ENCODE data around the gene TSSC4. TPM values are rescaled to one million over a fixed set of nuclear protein-coding genes. Genes with fewer than 3 reads are reported as not detected.
A peak's percentile ranks its signal among the peaks of the same experiment; 100 is the strongest.

The TSSC4 gene
- total RNA-seq, 8 experiments from 2014 or later: 34.1 to 51.2 (median 42.6) TPM

DNA sequence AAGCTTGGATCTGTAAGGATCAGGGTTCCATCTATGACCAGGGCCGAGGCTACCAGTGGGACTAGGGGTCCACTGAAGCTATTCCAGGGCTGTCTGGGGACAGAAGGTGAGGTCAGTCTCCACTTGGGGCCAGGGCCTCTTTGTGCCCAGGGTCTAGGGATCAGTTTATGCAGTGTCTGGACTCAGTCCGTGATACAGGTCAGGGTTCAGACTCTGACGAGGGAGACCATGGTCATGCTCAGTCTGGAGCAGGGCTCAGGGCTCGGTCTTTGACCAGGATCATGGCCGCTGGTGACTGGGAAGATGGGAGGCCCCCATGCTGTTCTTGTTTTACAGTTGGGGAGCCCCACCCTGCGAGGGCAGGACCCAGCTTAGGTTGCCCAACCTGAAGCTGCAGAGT is 11.8 kb downstream of the TSSC4 start:
- in situ Hi-C loops (cut with MboI; ENCODE audit: low pct_unique_long_range_greater_than_20kb in 2 of 9, low sequenced_read_pairs in 9 of 9, unreplicated experiment in 9 of 9): loop anchor here in 8 of 9 experiments (10.0 to 25.0 kb wide), 5 partner anchors 100 to 475 kb away; partner anchors contain the start of genes CDKN1C (in 2 of the 8), C11orf21 (in 1 of the 8) and TSPAN32 (in 1 of the 8)
- Histone ChIP-seq H3K4me1 (replicated peaks in 1 of 2) (peaks cover 38 to 49% of the 10 kb centered on the region in 2 donors), H3K4me3 (no peak overlapping the region), H3K27ac (peak overlapping the region in 1 of 2 donors; percentile 82)
- ATAC-seq (replicated peaks in 6 of 8): no peak
- 73 to 100% (median 100%) methylated on average over 1 to 3 of the region's 6 CpGs; no CpG with 5 or more reads in 5 of the 10 experiments for WGBS, 10 experiments

DNA sequence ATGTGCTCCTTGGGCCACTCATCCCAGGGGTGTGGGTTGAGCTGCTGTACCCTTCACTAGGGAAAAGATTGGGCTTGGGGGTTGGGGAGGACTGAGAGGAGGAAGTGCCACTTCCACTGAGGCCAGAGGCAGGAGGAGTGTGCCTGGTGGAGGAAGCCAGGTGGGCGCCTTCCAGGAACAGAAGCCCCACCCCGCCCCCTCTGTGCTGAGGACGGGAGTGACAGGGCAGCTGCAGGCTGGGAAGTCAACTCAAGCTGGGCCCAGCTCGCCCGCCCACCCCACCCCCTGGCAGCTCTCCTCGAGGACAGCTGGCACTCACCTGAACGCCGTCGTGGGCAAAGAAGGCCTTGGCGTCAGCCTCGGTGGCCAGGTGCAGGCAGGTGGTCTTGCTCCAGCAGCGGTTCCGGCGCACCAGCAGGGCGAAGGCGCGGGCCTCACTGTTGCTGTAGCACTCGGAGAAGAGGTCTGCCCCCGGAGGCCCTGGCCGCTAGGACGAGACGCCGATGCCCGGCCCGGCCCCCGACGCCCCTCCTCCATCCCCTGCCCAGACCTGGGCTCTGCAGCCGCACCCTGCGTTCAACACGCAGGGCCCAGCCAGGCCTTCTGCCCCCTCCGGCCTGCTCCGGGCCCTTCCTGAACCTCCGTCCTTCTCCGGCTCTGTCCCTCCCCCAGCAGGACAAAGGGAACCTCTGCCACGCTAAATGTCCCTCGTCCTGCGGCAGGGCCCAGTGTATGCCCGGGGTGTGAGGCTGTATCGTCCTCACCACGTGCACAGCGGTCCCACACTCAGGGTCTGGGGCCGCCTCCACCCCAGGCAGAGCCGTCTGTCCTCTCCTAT is 13.4 kb downstream of the TSSC4 start:
- Histone ChIP-seq H3K4me3 (no peak overlapping the region), H3K27ac (no peak overlapping the region), H3K4me1 (replicated peaks in 1 of 2) (peaks cover 27 to 33% of the 10 kb centered on the region in 2 donors)
- in situ Hi-C loops (cut with MboI; ENCODE audit: low pct_unique_long_range_greater_than_20kb in 2 of 9, low sequenced_read_pairs in 9 of 9, unreplicated experiment in 9 of 9): loop anchor here in 8 of 9 experiments (10.0 to 25.0 kb wide), 5 partner anchors 102 to 473 kb away; partner anchors contain the start of genes CDKN1C (in 2 of the 8), C11orf21 (in 1 of the 8) and TSPAN32 (in 1 of the 8)
- ATAC-seq (replicated peaks in 6 of 8): no peak
- WGBS, 10 experiments: 37 to 87% methylated on average over 2 to 6 of the region's 43 CpGs; no CpG with 5 or more reads in 8 of the 10 experiments

- ATAC-seq (replicated peaks in 6 of 8): no peak
- H3K4me3 ChIP-seq: no peak overlapping the region
- WGBS, 10 experiments: 40 to 100% methylated on average over 1 of the region's 35 CpGs; no CpG with 5 or more reads in 8 of the 10 experiments
- no peak overlapping the region for H3K27ac ChIP-seq
- in situ Hi-C loops (cut with MboI; ENCODE audit: low pct_unique_long_range_greater_than_20kb in 2 of 9, low sequenced_read_pairs in 9 of 9, unreplicated experiment in 9 of 9): loop anchor here in 8 of 9 experiments (10.0 to 25.0 kb wide), 5 partner anchors 102 to 473 kb away; partner anchors contain the start of genes CDKN1C (in 2 of the 8), C11orf21 (in 1 of the 8) and TSPAN32 (in 1 of the 8)
- H3K4me1 ChIP-seq (replicated peaks in 1 of 2): peaks cover 23 to 29% of the 10 kb centered on the region in 2 donors
These were observed 14.1 kb downstream of the TSSC4 start for GRCh38 chr11:2414616-2415015.

DNA sequence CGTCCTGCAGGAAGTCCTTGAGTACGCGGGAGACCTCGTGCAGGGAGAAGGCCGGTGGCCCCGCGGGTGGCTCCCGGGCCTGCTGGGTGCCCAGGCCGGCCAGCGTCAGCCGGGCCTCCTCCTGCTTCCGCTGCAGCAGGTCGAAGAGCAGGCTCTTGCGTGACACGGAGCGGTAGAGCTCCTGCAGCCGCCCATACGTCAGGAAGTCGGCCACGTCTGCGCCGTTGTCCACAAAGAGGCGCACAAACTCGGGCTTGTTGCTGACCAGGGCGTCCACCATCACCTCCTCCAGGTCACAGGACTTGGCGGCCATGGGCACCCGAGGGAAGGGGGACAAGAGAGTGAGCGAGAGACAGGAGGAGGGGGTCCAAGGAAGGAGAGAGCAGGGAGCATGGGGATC is 14.6 kb downstream of the TSSC4 start:
- no peak overlapping the region for H3K4me3 ChIP-seq
- 70% methylated on average over 2 of the region's 28 CpGs; no CpG with 5 or more reads in 9 of the 10 experiments for WGBS, 10 experiments
- no peak for ATAC-seq (replicated peaks in 6 of 8)
- no peak overlapping the region for H3K27ac ChIP-seq
- in situ Hi-C loops (cut with MboI; ENCODE audit: low pct_unique_long_range_greater_than_20kb in 2 of 9, low sequenced_read_pairs in 9 of 9, unreplicated experiment in 9 of 9): loop anchor here in 8 of 9 experiments (10.0 to 25.0 kb wide), 5 partner anchors 103 to 472 kb away; partner anchors contain the start of genes CDKN1C (in 2 of the 8), C11orf21 (in 1 of the 8) and TSPAN32 (in 1 of the 8)
- peaks cover 18 to 26% of the 10 kb centered on the region in 2 donors for H3K4me1 ChIP-seq (replicated peaks in 1 of 2)

DNA sequence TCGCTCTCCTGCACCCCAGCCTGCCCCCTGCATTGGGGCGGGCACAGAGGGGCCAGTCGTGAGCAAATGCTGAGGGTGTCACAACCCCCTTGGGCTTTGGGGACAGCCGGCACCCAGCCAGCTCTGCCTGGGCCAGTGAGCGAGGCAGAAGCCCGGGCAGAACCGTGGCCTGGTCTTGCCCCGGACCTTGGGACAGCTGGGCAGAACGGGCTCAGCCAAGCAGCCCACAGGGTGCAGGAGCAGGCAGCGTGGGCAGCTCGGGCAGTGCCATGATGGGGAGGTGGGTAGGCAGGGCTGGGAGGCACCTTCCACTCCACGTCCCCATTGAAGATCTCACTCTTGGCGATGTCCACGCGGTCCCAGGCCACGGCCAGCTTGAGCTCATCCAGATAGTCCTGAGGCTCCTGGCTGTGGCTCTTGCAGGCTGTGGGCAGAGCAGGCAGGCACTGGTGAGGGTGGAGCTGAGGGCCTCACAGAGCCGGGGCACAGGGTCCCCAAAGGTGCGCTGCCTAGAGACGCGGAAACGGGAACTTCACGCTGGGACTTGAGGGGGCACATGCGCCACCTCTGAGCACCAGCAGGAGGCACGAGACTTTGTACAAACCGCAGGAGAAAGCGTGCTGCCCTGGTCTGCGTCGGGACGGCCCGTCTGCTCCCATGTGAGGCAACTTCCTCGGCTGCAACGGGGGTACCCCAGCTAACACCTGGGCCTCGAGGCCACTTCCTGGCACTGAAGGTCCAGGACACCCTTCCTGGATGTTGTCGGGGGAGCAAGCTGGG is 15.2 kb downstream of the TSSC4 start:
- in situ Hi-C loops (cut with MboI; ENCODE audit: low pct_unique_long_range_greater_than_20kb in 2 of 9, low sequenced_read_pairs in 9 of 9, unreplicated experiment in 9 of 9): loop anchor here in 8 of 9 experiments (10.0 to 25.0 kb wide), 5 partner anchors 103 to 472 kb away; partner anchors contain the start of genes CDKN1C (in 2 of the 8), C11orf21 (in 1 of the 8) and TSPAN32 (in 1 of the 8)
- H3K27ac ChIP-seq: no peak overlapping the region
- 53 to 100% (median 80%) methylated on average over 1 to 9 of the region's 34 CpGs; no CpG with 5 or more reads in 4 of the 10 experiments for WGBS, 10 experiments
- peaks cover 17 to 23% of the 10 kb centered on the region in 2 donors for H3K4me1 ChIP-seq (replicated peaks in 1 of 2)
- H3K4me3 ChIP-seq: no peak overlapping the region
- ATAC-seq (replicated peaks in 6 of 8): no peak

DNA sequence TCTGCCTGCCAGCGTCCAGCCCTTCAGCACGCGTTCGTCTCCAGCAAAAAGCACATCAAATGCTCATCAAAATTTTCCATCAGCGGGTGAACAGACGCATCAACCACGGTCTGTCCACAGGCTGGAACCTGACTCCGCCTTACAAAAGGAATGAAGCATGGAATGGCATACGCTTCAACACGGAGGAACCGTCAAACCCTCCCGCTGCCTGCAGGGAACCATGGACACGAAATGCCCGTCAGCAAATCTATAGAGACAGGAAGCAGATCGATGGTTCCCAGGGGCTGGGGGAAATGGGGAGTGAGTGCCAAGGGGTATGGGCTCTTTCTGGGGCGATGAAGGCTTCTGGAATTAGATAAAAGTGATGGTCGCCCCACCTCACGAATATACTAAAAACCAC is 16.2 kb downstream of the TSSC4 start:
- Histone ChIP-seq H3K4me1 (replicated peaks in 1 of 2) (peaks cover 11 to 13% of the 10 kb centered on the region in 2 donors), H3K4me3 (no peak overlapping the region), H3K27ac (no peak overlapping the region)
- in situ Hi-C loops (cut with MboI; ENCODE audit: low pct_unique_long_range_greater_than_20kb in 2 of 9, low sequenced_read_pairs in 9 of 9, unreplicated experiment in 9 of 9): loop anchor here in 8 of 9 experiments (10.0 to 25.0 kb wide), 5 partner anchors 104 to 471 kb away; partner anchors contain the start of genes CDKN1C (in 2 of the 8), C11orf21 (in 1 of the 8) and TSPAN32 (in 1 of the 8)
- WGBS, 10 experiments: 20 to 92% (median 74%) methylated on average over 2 to 8 of the region's 18 CpGs; no CpG with 5 or more reads in 5 of the 10 experiments
- ATAC-seq (replicated peaks in 6 of 8): no peak

GRCh38 chr11:2417856-2418692 is 17.5 kb downstream of the TSSC4 start:
- in situ Hi-C loops (cut with MboI; ENCODE audit: low pct_unique_long_range_greater_than_20kb in 2 of 9, low sequenced_read_pairs in 9 of 9, unreplicated experiment in 9 of 9): loop anchor here in 8 of 9 experiments (10.0 to 25.0 kb wide), 5 partner anchors 106 to 469 kb away; partner anchors contain the start of genes CDKN1C (in 2 of the 8), C11orf21 (in 1 of the 8) and TSPAN32 (in 1 of the 8)
- peaks cover 9 to 11% of the 10 kb centered on the region in 2 donors for H3K4me1 ChIP-seq (replicated peaks in 1 of 2)
- 60 to 100% (median 98%) methylated on average over 1 to 4 of the region's 30 CpGs; no CpG with 5 or more reads in 6 of the 10 experiments for WGBS, 10 experiments
- ATAC-seq (replicated peaks in 6 of 8): no peak
- no peak overlapping the region for H3K4me3 ChIP-seq
- H3K27ac ChIP-seq: no peak overlapping the region

DNA sequence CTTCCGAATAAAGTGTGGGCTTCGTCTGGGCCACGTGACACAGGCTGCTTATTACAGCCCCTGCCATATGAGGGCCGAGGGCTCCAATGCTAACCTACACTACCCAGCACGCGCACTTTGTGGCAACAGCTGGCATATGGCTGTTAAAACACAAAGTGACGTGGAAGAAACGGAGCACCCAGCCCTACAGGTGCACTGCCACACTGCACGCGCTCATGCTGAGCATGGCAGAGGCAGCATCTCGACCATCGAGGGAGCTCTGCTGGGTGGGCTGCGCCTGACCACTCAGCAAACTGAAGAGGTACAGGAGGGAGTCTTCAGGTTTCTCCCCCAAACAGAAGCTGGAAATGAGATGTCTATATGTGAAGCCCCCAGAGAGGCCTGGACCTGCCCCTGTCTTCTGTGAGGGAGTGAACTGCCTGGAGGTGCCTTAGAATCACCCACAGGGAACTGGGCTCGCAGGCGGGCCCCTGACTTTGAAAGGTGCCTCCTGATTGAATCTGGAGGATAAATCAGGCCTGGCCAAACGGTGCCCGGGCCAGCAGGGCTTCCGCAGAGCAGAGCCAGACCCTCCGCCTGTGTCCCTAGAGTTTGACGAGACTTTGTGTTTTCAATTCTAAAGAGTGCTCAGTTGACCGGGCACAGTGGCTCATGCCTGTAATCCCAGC is 18.3 kb downstream of the TSSC4 start:
- ATAC-seq (replicated peaks in 6 of 8): no peak
- Histone ChIP-seq H3K4me1 (replicated peaks in 1 of 2) (peaks cover 9 to 11% of the 10 kb centered on the region in 2 donors), H3K4me3 (no peak overlapping the region), H3K27ac (no peak overlapping the region)
- in situ Hi-C loops (cut with MboI; ENCODE audit: low pct_unique_long_range_greater_than_20kb in 2 of 9, low sequenced_read_pairs in 9 of 9, unreplicated experiment in 9 of 9): loop anchor here in 8 of 9 experiments (10.0 to 25.0 kb wide), 5 partner anchors 107 to 468 kb away; partner anchors contain the start of genes CDKN1C (in 2 of the 8), C11orf21 (in 1 of the 8) and TSPAN32 (in 1 of the 8)
- WGBS, 10 experiments: 30 to 100% (median 80%) methylated on average over 1 to 10 of the region's 21 CpGs; no CpG with 5 or more reads in 1 of the 10 experiments

GRCh38 chr11:2419638-2420501 is 19.3 kb downstream of the TSSC4 start:
- Histone ChIP-seq H3K4me3 (no peak overlapping the region), H3K4me1 (replicated peaks in 1 of 2) (peaks cover 9 to 11% of the 10 kb centered on the region in 2 donors), H3K27ac (peak overlapping the region in 1 of 2 donors; percentile 34)
- in situ Hi-C loops (cut with MboI; ENCODE audit: low pct_unique_long_range_greater_than_20kb in 2 of 9, low sequenced_read_pairs in 9 of 9, unreplicated experiment in 9 of 9): loop anchor here in 8 of 9 experiments (10.0 to 25.0 kb wide), 6 partner anchors 108 to 475 kb away; partner anchors contain the start of genes CDKN1C (in 2 of the 8), C11orf21 (in 1 of the 8) and TSPAN32 (in 1 of the 8)
- peak; percentile 45 to 61 (median 50) for ATAC-seq (replicated peaks in 6 of 8)
- WGBS, 10 experiments: 0 to 30% (median 11%) methylated on average over 1 to 12 of the region's 36 CpGs; no CpG with 5 or more reads in 3 of the 10 experiments
